OCI-LY3 (cell line): Measurements from ENCODE around the gene RFTN1.

Experiments
- EZH2phosphoT487 ChIP-seq: fragments of 200-600 bp; shearing (Covaris generic); IDR thresholded peaks from 2 replicates; pipeline ENCODE4 v1.6.1; 2018; ENCODE audit warnings: antibody characterized with exemption, mixed run types, low read depth
- TF ChIP-seq, protein P1 (sequence below): fragments of 200-600, 300-600 bp; sonication (generic); IDR thresholded peaks from 2 replicates; pipeline ENCODE4 v1.5.1; 2014; ENCODE audit warnings: antibody characterized with exemption, low read length, low read depth

DNA sequence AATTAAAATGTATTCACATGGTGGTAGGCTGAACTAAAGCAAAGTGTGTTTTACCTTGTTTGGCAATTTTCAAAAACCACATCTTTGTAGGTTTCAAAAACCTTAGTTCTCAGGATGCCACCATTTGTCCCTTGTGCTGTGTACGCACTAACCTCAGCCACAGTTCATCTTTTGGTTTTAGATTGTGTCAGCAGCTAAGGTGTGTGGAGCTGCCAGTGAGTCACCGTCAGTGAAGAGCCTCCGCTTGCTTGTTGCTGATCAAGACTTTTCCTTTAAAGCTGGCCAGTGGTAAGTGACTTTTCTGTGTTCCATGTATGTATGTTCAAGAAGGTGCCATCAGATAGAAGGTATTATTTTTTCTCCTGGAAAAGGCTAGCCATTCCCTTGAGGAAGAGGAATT is 227.3 kb downstream of the RFTN1 start:
- TF ChIP-seq, protein P1, sequence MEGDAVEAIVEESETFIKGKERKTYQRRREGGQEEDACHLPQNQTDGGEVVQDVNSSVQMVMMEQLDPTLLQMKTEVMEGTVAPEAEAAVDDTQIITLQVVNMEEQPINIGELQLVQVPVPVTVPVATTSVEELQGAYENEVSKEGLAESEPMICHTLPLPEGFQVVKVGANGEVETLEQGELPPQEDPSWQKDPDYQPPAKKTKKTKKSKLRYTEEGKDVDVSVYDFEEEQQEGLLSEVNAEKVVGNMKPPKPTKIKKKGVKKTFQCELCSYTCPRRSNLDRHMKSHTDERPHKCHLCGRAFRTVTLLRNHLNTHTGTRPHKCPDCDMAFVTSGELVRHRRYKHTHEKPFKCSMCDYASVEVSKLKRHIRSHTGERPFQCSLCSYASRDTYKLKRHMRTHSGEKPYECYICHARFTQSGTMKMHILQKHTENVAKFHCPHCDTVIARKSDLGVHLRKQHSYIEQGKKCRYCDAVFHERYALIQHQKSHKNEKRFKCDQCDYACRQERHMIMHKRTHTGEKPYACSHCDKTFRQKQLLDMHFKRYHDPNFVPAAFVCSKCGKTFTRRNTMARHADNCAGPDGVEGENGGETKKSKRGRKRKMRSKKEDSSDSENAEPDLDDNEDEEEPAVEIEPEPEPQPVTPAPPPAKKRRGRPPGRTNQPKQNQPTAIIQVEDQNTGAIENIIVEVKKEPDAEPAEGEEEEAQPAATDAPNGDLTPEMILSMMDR: no peak
- TF ChIP-seq EZH2phosphoT487: no peak
